ENCODE data around the gene AHI1. TPM values are rescaled to one million over a fixed set of nuclear protein-coding genes. Genes with fewer than 3 reads are reported as not detected.

The AHI1 gene
- total and polyA plus RNA-seq, 2 experiments from 2014 or later, result 17.1 to 18.4 TPM

DNA sequence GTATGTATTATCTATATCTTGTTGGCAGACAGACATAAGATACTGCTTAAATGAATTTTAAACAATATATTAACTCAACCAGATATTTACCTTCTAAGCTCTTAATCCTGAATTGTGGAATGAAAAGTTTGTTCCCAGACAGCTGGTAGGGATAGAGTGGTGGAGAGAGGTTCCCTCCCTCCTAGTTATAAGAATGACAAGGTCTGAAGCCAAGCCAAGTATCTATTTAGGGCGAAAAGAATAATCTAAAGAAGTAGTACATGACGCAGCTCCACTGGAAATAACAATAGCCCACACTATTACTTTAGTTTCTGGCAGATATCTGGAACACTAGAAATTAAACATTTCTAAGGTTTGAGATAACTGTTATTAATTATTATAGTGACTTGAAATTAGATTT lies 104.3 kb downstream of the AHI1 start:
- H3K27ac ChIP-seq, result no peak overlapping the region
- TF ChIP-seq, protein P1, sequence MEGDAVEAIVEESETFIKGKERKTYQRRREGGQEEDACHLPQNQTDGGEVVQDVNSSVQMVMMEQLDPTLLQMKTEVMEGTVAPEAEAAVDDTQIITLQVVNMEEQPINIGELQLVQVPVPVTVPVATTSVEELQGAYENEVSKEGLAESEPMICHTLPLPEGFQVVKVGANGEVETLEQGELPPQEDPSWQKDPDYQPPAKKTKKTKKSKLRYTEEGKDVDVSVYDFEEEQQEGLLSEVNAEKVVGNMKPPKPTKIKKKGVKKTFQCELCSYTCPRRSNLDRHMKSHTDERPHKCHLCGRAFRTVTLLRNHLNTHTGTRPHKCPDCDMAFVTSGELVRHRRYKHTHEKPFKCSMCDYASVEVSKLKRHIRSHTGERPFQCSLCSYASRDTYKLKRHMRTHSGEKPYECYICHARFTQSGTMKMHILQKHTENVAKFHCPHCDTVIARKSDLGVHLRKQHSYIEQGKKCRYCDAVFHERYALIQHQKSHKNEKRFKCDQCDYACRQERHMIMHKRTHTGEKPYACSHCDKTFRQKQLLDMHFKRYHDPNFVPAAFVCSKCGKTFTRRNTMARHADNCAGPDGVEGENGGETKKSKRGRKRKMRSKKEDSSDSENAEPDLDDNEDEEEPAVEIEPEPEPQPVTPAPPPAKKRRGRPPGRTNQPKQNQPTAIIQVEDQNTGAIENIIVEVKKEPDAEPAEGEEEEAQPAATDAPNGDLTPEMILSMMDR (IDR thresholded peaks at IDR 0.05; ENCODE audit: low read depth, low read length), result no peak
- peak in 1 of 2 donors; percentile 6 for DNase-seq (ENCODE audit: low read depth in 1 of 2, low spot score in 1 of 2)
- no peaks in the 10 kb centered on the region for H3K27me3 ChIP-seq
- H3K36me3 ChIP-seq, result no peaks in the 10 kb centered on the region
- H3K4me1 ChIP-seq (ENCODE audit: low read depth), result no peaks in the 10 kb centered on the region
- no peak overlapping the region for H3K4me3 ChIP-seq
- no peaks in the 10 kb centered on the region for H3K9me3 ChIP-seq (ENCODE audit: low read depth)

DNA sequence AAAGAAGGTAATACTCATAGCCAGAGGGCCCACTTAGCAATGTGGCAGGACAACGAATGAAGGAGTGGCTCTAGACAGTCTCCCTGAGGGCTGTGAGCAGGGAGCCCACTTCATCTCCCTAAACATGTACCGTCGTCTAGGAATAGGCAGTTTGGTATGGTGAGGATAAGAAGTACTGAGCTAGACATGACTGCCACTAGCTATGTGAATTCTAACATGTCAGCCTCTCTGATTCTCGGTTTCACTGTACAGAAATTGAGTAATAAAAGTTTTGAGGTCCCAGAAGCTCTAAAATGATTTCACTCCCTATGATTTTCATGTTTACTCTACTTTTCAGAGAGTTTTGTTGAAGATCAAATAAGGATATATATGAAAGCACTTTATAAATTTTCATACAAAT lies 107.1 kb downstream of the AHI1 start:
- no peak overlapping the region for H3K27ac ChIP-seq
- TF ChIP-seq, protein P1 (IDR thresholded peaks at IDR 0.05; ENCODE audit: low read depth, low read length), result no peak
- H3K9me3 ChIP-seq (ENCODE audit: low read depth), result no peaks in the 10 kb centered on the region
- no peaks in the 10 kb centered on the region for H3K36me3 ChIP-seq
- no peaks in the 10 kb centered on the region for H3K27me3 ChIP-seq
- H3K4me3 ChIP-seq, result no peak overlapping the region
- DNase-seq (ENCODE audit: low read depth in 1 of 2, low spot score in 1 of 2), result no peak
- H3K4me1 ChIP-seq (ENCODE audit: low read depth), result no peaks in the 10 kb centered on the region

DNA sequence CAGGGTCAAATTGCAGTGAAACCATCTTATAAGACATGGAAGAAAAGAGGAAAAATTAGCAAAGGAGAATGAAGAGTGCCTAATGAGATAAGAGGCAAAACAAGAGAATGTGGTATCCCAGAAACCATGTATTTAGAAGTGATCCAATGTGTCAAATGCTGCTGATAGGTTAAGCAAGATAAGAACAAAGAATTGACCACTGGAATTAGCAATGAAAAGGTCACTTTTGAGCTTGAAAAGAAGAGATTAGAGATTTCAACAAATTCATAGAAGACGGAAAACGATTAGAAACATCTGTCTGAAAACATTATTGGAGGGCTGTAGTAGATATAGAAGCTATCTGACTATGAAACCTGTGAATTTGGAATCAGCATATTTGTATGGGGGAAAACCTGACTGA lies 112.2 kb downstream of the AHI1 start:
- H3K27ac ChIP-seq, result no peak overlapping the region
- TF ChIP-seq, protein P1 (IDR thresholded peaks at IDR 0.05; ENCODE audit: low read depth, low read length), result no peak

DNA sequence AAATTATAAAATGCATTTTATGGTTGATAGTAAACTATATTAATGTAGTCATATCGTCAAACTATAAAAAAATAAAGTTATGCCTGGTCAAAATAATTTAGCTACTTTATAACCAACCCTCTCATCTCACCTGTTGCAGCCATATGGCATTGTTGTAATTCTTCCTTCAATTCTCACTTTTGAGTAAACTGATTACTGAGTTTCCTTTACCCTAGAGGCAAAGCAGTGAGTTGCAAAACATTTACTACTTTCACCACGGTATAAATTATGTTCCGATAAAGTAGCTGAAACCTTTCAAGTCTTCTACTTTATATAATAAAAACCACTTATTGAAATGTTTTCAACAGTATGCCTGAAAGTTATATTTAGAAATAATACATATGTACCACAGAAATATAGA lies 113.8 kb downstream of the AHI1 start:
- Histone ChIP-seq H3K4me3 (no peak overlapping the region), H3K9me3 (ENCODE audit: low read depth) (no peaks in the 10 kb centered on the region), H3K36me3 (no peaks in the 10 kb centered on the region), H3K27me3 (no peaks in the 10 kb centered on the region), H3K27ac (no peak overlapping the region), H3K4me1 (ENCODE audit: low read depth) (no peaks in the 10 kb centered on the region)
- no peak for DNase-seq (ENCODE audit: low read depth in 1 of 2, low spot score in 1 of 2)
- TF ChIP-seq, protein P1 (IDR thresholded peaks at IDR 0.05; ENCODE audit: low read depth, low read length), result no peak

More for the DNA sequence above, 112.2 kb downstream of the AHI1 start:
- H3K36me3 ChIP-seq, result no peaks in the 10 kb centered on the region
- no peak overlapping the region for H3K4me3 ChIP-seq
- H3K9me3 ChIP-seq (ENCODE audit: low read depth), result no peaks in the 10 kb centered on the region
- H3K4me1 ChIP-seq (ENCODE audit: low read depth), result no peaks in the 10 kb centered on the region
- H3K27me3 ChIP-seq, result no peaks in the 10 kb centered on the region
- DNase-seq (ENCODE audit: low read depth in 1 of 2, low spot score in 1 of 2), result peak in 1 of 2 donors; percentile 3

DNA sequence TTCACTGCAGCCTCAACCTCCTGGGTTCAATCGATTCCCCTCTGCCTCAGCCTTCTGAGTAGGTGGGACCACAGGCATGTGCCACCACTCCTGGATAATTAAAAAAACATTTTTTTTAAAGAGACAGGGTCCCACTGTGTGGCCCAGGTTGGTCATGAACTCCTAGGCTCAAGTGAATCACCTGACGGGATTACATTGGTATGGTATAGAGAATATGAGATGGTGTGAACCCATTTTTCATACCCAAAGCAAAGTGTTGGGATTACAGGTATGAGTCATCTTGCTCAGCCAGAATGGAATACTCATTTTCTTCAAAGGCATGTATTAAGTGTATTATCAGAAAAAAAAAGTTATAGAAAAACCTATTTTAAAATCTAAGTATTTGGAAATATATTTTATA lies 114.2 kb downstream of the AHI1 start:
- TF ChIP-seq, protein P1 (IDR thresholded peaks at IDR 0.05; ENCODE audit: low read depth, low read length), result no peak

DNA sequence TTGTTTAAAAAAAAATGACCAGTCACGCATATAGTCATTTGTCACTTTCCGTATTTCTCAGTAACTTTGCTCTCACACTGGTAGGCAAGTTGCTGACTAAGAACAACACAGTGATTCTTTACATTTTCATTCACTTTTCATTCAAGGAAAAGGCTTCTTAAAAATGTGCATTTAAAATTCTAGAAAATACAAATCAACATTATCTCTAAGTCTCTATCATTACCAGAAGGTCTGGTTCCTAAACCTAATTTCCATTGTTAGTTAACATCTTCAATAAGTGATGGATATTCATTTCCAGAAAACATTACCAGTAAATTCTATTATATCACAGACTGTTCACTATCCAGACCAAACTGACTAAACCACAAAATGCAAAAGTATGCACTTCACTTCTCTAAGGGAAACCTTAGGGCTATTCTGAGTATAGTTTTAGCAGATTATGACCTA lies 115.3 kb downstream of the AHI1 start:
- no peaks in the 10 kb centered on the region for H3K4me1 ChIP-seq (ENCODE audit: low read depth)
- H3K9me3 ChIP-seq (ENCODE audit: low read depth), result no peaks in the 10 kb centered on the region
- DNase-seq (ENCODE audit: low read depth in 1 of 2, low spot score in 1 of 2), result no peak

More for the DNA sequence above, 114.2 kb downstream of the AHI1 start:
- Histone ChIP-seq H3K4me3 (no peak overlapping the region), H3K4me1 (ENCODE audit: low read depth) (no peaks in the 10 kb centered on the region), H3K27me3 (no peaks in the 10 kb centered on the region), H3K36me3 (no peaks in the 10 kb centered on the region), H3K27ac (no peak overlapping the region), H3K9me3 (ENCODE audit: low read depth) (no peaks in the 10 kb centered on the region)
- DNase-seq (ENCODE audit: low read depth in 1 of 2, low spot score in 1 of 2), result no peak

More for the DNA sequence above, 115.3 kb downstream of the AHI1 start:
- no peak overlapping the region for H3K27ac ChIP-seq
- H3K4me3 ChIP-seq, result no peak overlapping the region
- H3K27me3 ChIP-seq, result no peaks in the 10 kb centered on the region
- TF ChIP-seq, protein P1 (IDR thresholded peaks at IDR 0.05; ENCODE audit: low read depth, low read length), result no peak
- H3K36me3 ChIP-seq, result no peaks in the 10 kb centered on the region

Data from cardiac muscle cell (in vitro differentiated cells and primary cell).